OCI-LY7 (cell line): ENCODE results near the gene RNF40. TPM values are rescaled to one million over a fixed set of nuclear protein-coding genes. Genes with fewer than 3 reads are reported as not detected.

ENCODE experiments used
- BruUV-seq: library from RNA; stranded (reverse); fragments of 400-500 nt; replicated peaks from 2 replicates; lab custom pipeline; 2021; lab: Mats Ljungman, UMichigan
- CTCF ChIA-PET: fragments of 300-600 bp; sonication (Branson Sonifier 250); formaldehyde crosslinking; loops from one replicate; lab custom pipeline; 2022; ENCODE audit warnings: antibody characterized with exemption; ENCODE audit not compliant: unreplicated experiment; lab: Charles Lee
- POLR2A ChIA-PET: fragments of 300-600 bp; sonication (Branson Sonifier 250); formaldehyde crosslinking; loops from one replicate; lab custom pipeline; 2022; ENCODE audit warnings: antibody characterized with exemption; lab: Charles Lee
- DNase-seq: peaks from one replicate; pipeline ENCODE4 v3.0.0-alpha.2; 2015; ENCODE audit warnings: low spot score
- H2AFZ ChIP-seq: fragments of 200-600 bp; sonication (generic), shearing (Covaris generic); 2 replicates; pipeline ENCODE4 v1.6.1; 2014; ENCODE audit warnings: mild to moderate bottlenecking, antibody characterized with exemption, low read length, moderate library complexity
- H3K27ac ChIP-seq: fragments of 200-600 bp; sonication (generic); 2 replicates; pipeline ENCODE4 v1.5.1; 2014; ENCODE audit warnings: mixed run types, low read depth, mild to moderate bottlenecking, moderate library complexity, low read length, inconsistent platforms; ENCODE audit not compliant: poor library complexity, severe bottlenecking
- H3K36me3 ChIP-seq: fragments of 200-600 bp; sonication (generic); 2 replicates; pipeline ENCODE4 v1.6.1; 2014; ENCODE audit warnings: mild to moderate bottlenecking, antibody characterized with exemption, low read length, moderate library complexity, mixed read lengths; ENCODE audit not compliant: insufficient read depth
- H3K4me1 ChIP-seq: fragments of 200-600 bp; sonication (generic); 2 replicates; pipeline ENCODE4 v1.5.1; 2014; ENCODE audit warnings: mild to moderate bottlenecking, low read length; ENCODE audit not compliant: insufficient read depth, poor library complexity, severe bottlenecking
- H3K4me2 ChIP-seq: fragments of 200-600 bp; sonication (generic); 2 replicates; pipeline ENCODE4 v1.6.1; 2014; ENCODE audit warnings: mild to moderate bottlenecking, low read length
- H3K4me3 ChIP-seq: fragments of 200-600 bp; sonication (generic); 2 replicates; pipeline ENCODE4 v1.5.1; 2014; ENCODE audit warnings: mild to moderate bottlenecking, low read depth, low read length; ENCODE audit not compliant: poor library complexity, severe bottlenecking
- H3K79me2 ChIP-seq: fragments of 200-600 bp; sonication (generic); 2 replicates; pipeline ENCODE4 v1.6.1; 2016; ENCODE audit warnings: low read depth, mild to moderate bottlenecking, low read length, moderate library complexity, mixed read lengths; ENCODE audit not compliant: insufficient read depth
- H3K9me2 ChIP-seq: fragments of 200-600 bp; sonication (generic); 2 replicates; pipeline ENCODE4 v1.6.1; 2016; ENCODE audit warnings: mild to moderate bottlenecking, low read length, mixed read lengths; ENCODE audit not compliant: insufficient read depth
- H3K9me3 ChIP-seq: fragments of 200-600 bp; sonication (generic); 2 replicates; pipeline ENCODE4 v1.6.1; 2014; ENCODE audit warnings: mild to moderate bottlenecking, mixed run types, low read length, mixed read lengths
- H4K20me1 ChIP-seq: fragments of 200-600 bp; sonication (generic); 2 replicates; pipeline ENCODE4 v1.6.1; 2014; ENCODE audit warnings: mild to moderate bottlenecking, antibody characterized with exemption, low read length, moderate library complexity, mixed read lengths; ENCODE audit not compliant: insufficient read depth
- CTCF ChIP-seq: fragments of 200-600 bp; sonication (generic); conservative IDR thresholded peaks from 2 replicates; pipeline ENCODE4 v1.5.1; 2014; ENCODE audit warnings: mild to moderate bottlenecking, antibody characterized with exemption, low read length, moderate library complexity, mixed read lengths
- EZH2phosphoT487 ChIP-seq: fragments of 200-600 bp; sonication (generic); IDR thresholded peaks from 2 replicates; pipeline ENCODE4 v1.6.1; 2018; ENCODE audit warnings: low read depth, borderline replicate concordance, mild to moderate bottlenecking, mixed run types, antibody characterized with exemption, low read length, moderate library complexity, mixed read lengths
- intact Hi-C: fragments of 100-400 bp; cut with micrococcal nuclease; formaldehyde crosslinking; loops from one replicate; pipeline ENCODE4 v1.10.0; 2022; ENCODE audit not compliant: unreplicated experiment
- total RNA-seq, 2 experiments: library from RNA; depleted of rRNA in 1 of 2; stranded (reverse); fragments of >200 nt in 1 of 2; shearing (Covaris generic) in 1 of 2; gene quantifications; 2 replicates each; pipeline ENCODE4 v1.2.3, GENCODE V29; 2014 to 2022

Gene RNF40
- total RNA-seq, 2 experiments from 2014 or later = 70.5 to 108 TPM

- no peaks in the 10 kb centered on the region for H4K20me1 ChIP-seq
- DNase-seq = no peak
- no TSS peak for BruUV-seq
- H3K27ac ChIP-seq = no peak overlapping the region
- H3K79me2 ChIP-seq = 0 out of 2 replicates have a peak, but pooled peaks cover 8% of the 10 kb centered on the region
- H3K4me1 ChIP-seq = no peaks in the 10 kb centered on the region
- TF ChIP-seq EZH2phosphoT487 (no peak), CTCF (no peak)
- peaks cover 96% of the 10 kb centered on the region for H3K36me3 ChIP-seq
- intact Hi-C loops = no loop called here
- POLR2A ChIA-PET = interaction anchor here (0.6 kb wide), 2 partner anchors 26 to 85 kb away, joined by 3 to 4 read pairs; partner anchors contain the start of gene PHKG2
- no peaks in the 10 kb centered on the region for H3K9me3 ChIP-seq
- CTCF ChIA-PET = no interaction called here
- no peak overlapping the region for H3K4me2 ChIP-seq
- H2AFZ ChIP-seq = no peak overlapping the region
- no peak overlapping the region for H3K4me3 ChIP-seq
- H3K9me2 ChIP-seq = no peaks in the 10 kb centered on the region
Measured at GRCh38 chr16:30721606-30722005, 40.5 kb upstream of the RNF40 start.

GRCh38 chr16:30722443-30722842 is 39.7 kb upstream of the RNF40 start:
- CTCF ChIA-PET = no interaction called here
- POLR2A ChIA-PET = interaction anchor here (0.6 kb wide), 2 partner anchors 25 to 85 kb away, joined by 3 to 4 read pairs; partner anchors contain the start of gene PHKG2
- Histone ChIP-seq H3K79me2 (0 out of 2 replicates have a peak, but pooled peaks cover under 1% of the 10 kb centered on the region), H4K20me1 (no peaks in the 10 kb centered on the region), H3K9me2 (no peaks in the 10 kb centered on the region), H3K4me1 (no peaks in the 10 kb centered on the region), H3K4me3 (no peak overlapping the region), H3K4me2 (no peak overlapping the region), H3K36me3 (peaks cover 96% of the 10 kb centered on the region), H3K9me3 (no peaks in the 10 kb centered on the region), H2AFZ (no peak overlapping the region), H3K27ac (no peak overlapping the region)
- no peak for DNase-seq
- no TSS peak for BruUV-seq
- TF ChIP-seq CTCF = peak; percentile 39; the same call in 1 of the 2 replicates
- TF ChIP-seq EZH2phosphoT487 = no peak
- intact Hi-C loops = no loop called here

GRCh38 chr16:30722916-30723315 is 39.2 kb upstream of the RNF40 start:
- H3K4me3 ChIP-seq = no peak overlapping the region
- 0 out of 2 replicates have a peak, but pooled peaks cover 1% of the 10 kb centered on the region for H3K79me2 ChIP-seq
- H4K20me1 ChIP-seq = no peaks in the 10 kb centered on the region
- H3K27ac ChIP-seq = no peak overlapping the region
- H3K4me2 ChIP-seq = no peak overlapping the region
- no peaks in the 10 kb centered on the region for H3K9me3 ChIP-seq
- ChIA-PET POLR2A (no interaction called here), CTCF (no interaction called here)
- peaks cover 96% of the 10 kb centered on the region for H3K36me3 ChIP-seq
- no peaks in the 10 kb centered on the region for H3K4me1 ChIP-seq
- no peak overlapping the region for H2AFZ ChIP-seq
- no TSS peak for BruUV-seq
- TF ChIP-seq EZH2phosphoT487 = no peak
- no peak for TF ChIP-seq CTCF
- H3K9me2 ChIP-seq = no peaks in the 10 kb centered on the region
- intact Hi-C loops = no loop called here
- no peak for DNase-seq
